Left ventricle myocardium inferior (tissue), 1 donor: Measurements from ENCODE around the gene TRIM71. TPM values are rescaled to one million over a fixed set of nuclear protein-coding genes. Genes with fewer than 3 reads are reported as not detected.
A peak's percentile ranks its signal among the peaks of the same experiment; 100 is the strongest.

ENCODE experiments used
- DNase-seq: peaks from one replicate; pipeline ENCODE4 v3.0.0-alpha.2; 2020
- H3K27ac ChIP-seq: fragments of 200-600 bp; replicated peaks from 2 replicates; pipeline ENCODE4 v1.8.0; 2021
- H3K27me3 ChIP-seq: fragments of 200-600 bp; 2 replicates; pipeline ENCODE4 v1.8.0; 2021; ENCODE audit warnings: low read depth
- H3K36me3 ChIP-seq: fragments of 200-600 bp; 2 replicates; pipeline ENCODE4 v1.8.0; 2021
- H3K4me1 ChIP-seq: fragments of 200-600 bp; 2 replicates; pipeline ENCODE4 v1.8.0; 2021
- H3K4me3 ChIP-seq: fragments of 200-600 bp; 2 replicates; pipeline ENCODE4 v1.8.0; 2021; ENCODE audit warnings: mild to moderate bottlenecking, moderate library complexity
- H3K9me3 ChIP-seq: fragments of 200-600 bp; replicated peaks from 2 replicates; pipeline ENCODE4 v1.8.0; 2021
- intact Hi-C: fragments of 100-400 bp; cut with micrococcal nuclease; formaldehyde crosslinking; loops from one replicate; pipeline ENCODE4 v1.11.0; 2022
- total RNA-seq: library from RNA; stranded (reverse); fragmentation: NEBNext Ultra II Directional; extraction: Animal tissue kit (Norgen Biotek cat#: 25700); gene quantifications from one replicate; pipeline ENCODE4 v1.2.1, GENCODE V29; 2021
- TF ChIP-seq, protein P1 (sequence below): fragments of 200-600 bp; IDR thresholded peaks from 2 replicates; pipeline ENCODE4 v1.8.0; 2021; ENCODE audit warnings: antibody characterized with exemption, mild to moderate bottlenecking, borderline replicate concordance
- donor health status: DM: no; HTN: yes; CAD: no; lungs with severe emphysema.

Gene TRIM71
- total RNA-seq, 1 donor from 2014 or later: not detected

- Histone ChIP-seq H3K27me3 (peaks cover 45% of the 10 kb centered on the region), H3K27ac (no peak overlapping the region), H3K4me1 (peaks cover 18% of the 10 kb centered on the region), H3K4me3 (no peak overlapping the region), H3K36me3 (no peaks in the 10 kb centered on the region), H3K9me3 (no peaks in the 10 kb centered on the region)
- TF ChIP-seq, protein P1, sequence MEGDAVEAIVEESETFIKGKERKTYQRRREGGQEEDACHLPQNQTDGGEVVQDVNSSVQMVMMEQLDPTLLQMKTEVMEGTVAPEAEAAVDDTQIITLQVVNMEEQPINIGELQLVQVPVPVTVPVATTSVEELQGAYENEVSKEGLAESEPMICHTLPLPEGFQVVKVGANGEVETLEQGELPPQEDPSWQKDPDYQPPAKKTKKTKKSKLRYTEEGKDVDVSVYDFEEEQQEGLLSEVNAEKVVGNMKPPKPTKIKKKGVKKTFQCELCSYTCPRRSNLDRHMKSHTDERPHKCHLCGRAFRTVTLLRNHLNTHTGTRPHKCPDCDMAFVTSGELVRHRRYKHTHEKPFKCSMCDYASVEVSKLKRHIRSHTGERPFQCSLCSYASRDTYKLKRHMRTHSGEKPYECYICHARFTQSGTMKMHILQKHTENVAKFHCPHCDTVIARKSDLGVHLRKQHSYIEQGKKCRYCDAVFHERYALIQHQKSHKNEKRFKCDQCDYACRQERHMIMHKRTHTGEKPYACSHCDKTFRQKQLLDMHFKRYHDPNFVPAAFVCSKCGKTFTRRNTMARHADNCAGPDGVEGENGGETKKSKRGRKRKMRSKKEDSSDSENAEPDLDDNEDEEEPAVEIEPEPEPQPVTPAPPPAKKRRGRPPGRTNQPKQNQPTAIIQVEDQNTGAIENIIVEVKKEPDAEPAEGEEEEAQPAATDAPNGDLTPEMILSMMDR: no peak
- DNase-seq: no peak
- intact Hi-C loops: no loop called here
Observed at GRCh38 chr3:32813180-32813579, 4.6 kb upstream of the TRIM71 start.

DNA sequence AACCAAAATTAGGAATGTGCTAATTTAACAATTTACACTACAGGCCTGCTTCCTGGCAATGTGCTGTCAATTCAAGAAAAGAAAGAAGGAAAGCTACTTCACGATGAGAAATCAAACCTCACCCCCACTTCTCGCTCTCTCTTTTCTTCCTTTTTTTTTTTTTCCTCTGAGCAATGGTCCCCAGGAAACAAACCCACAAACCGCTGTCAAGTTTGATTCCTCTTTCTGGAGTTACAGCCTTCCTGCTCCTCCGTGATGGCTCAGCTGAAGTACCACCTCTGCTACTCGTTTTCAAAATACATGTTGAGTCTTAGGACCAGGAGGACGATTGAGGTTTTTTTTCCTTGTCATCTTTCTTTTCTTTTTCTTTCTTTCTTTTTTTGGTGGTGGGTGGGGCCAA is 3.4 kb upstream of the TRIM71 start:
- intact Hi-C loops: no loop called here
- peaks cover 23% of the 10 kb centered on the region for H3K4me1 ChIP-seq
- no peak overlapping the region for H3K4me3 ChIP-seq
- H3K36me3 ChIP-seq: no peaks in the 10 kb centered on the region
- H3K27me3 ChIP-seq: peaks cover 52% of the 10 kb centered on the region
- TF ChIP-seq, protein P1: no peak
- H3K27ac ChIP-seq: no peak overlapping the region
- H3K9me3 ChIP-seq: no peaks in the 10 kb centered on the region
- no peak for DNase-seq

- no peaks in the 10 kb centered on the region for H3K36me3 ChIP-seq
- DNase-seq: no peak
- TF ChIP-seq, protein P1: no peak
- intact Hi-C loops: no loop called here
- H3K9me3 ChIP-seq: no peaks in the 10 kb centered on the region
- peaks cover 64% of the 10 kb centered on the region for H3K27me3 ChIP-seq
- peak overlapping the region; percentile 64 for H3K4me3 ChIP-seq
- H3K4me1 ChIP-seq: peaks cover 23% of the 10 kb centered on the region
- no peak overlapping the region for H3K27ac ChIP-seq
Observed at GRCh38 chr3:32815841-32816438, 1.9 kb upstream of the TRIM71 start.

DNA sequence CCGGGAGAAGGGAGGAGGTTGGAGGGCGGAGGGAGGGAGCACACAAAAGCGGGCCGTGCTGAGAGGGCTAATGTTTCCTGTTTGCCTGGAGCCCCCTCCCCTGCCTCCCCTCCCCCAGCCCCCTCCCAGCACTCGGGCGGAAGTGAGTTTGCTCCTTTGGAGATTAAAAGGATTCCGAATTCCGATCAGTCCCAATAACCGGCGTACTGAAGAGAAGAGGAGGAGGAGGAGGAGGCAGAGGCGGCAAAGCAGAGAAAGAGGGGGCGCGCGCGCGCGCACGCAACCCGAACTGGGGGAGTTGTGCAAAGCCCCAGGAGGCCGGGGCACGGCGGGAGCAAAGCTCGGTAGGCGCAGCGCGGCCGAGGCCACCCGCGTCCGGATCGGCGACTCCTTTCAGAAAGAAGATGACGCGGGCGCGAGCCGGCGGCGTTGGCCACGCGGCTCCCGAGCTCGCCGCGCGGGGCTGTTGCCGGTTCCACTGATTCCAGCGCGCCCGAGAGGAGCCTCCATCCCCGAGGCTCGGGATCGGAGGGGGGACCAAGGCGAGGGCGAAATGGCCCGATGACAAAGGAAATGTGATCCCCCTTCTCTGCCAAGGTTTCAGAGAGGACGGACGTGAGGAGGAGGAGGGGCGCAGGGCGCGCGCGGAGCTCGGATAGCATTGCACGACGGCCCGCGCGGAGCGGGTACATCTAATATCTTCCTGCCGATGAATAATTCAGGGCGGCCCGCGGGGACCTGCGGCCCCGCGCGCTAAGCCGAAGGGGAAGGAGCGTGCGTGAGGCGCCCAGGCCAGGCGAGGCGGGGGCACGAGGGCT is 1.1 kb upstream of the TRIM71 start:
- Histone ChIP-seq H3K27ac (no peak overlapping the region), H3K27me3 (peaks cover 71% of the 10 kb centered on the region), H3K4me3 (peak overlapping the region; percentile 64), H3K9me3 (no peaks in the 10 kb centered on the region), H3K4me1 (peaks cover 26% of the 10 kb centered on the region), H3K36me3 (no peaks in the 10 kb centered on the region)
- TF ChIP-seq, protein P1: no peak
- no peak for DNase-seq
- intact Hi-C loops: no loop called here

GRCh38 chr3:32817257-32817557 is 590 bp upstream of the TRIM71 start:
- Histone ChIP-seq H3K27ac (no peak overlapping the region), H3K4me3 (peak overlapping the region; percentile 64), H3K9me3 (no peaks in the 10 kb centered on the region), H3K36me3 (no peaks in the 10 kb centered on the region), H3K27me3 (peaks cover 76% of the 10 kb centered on the region), H3K4me1 (peaks cover 29% of the 10 kb centered on the region)
- intact Hi-C loops: no loop called here
- TF ChIP-seq, protein P1: no peak
- DNase-seq: no peak
